ENCODE data around the gene MMP2. TPM values are rescaled to one million over a fixed set of nuclear protein-coding genes. Genes with fewer than 3 reads are reported as not detected.

MMP2 gene
- total and polyA plus RNA-seq, 2 of the 13 experiments (the other 11 are each of a cell fraction or from before 2014, with no cell fraction given) = 0.31 to 1.3 TPM

GRCh38 chr16:55539049-55539448, 60.1 kb downstream of the MMP2 start:
- no peak for FAIRE-seq
- TF ChIP-seq RNF2 (conservative IDR thresholded peaks at IDR 0.05; ENCODE audit: low read depth) (no peak), RBFOX2 (IDR thresholded peaks at IDR 0.05; ENCODE audit: low read depth, low read length) (no peak), AGO2 (optimal IDR thresholded peaks at IDR 0.05; ENCODE audit: low read depth, low read length) (no peak), ZNF33A (CRISPR knock-in tag; IDR thresholded peaks at IDR 0.05; ENCODE audit: borderline replicate concordance) (no peak), ZNF263 (CRISPR knock-in tag; IDR thresholded peaks at IDR 0.05) (no peak), NRL (CRISPR knock-in tag; IDR thresholded peaks at IDR 0.05; ENCODE audit: borderline replicate concordance) (no peak), REL (CRISPR knock-in tag; conservative IDR thresholded peaks at IDR 0.05) (no peak), ZSCAN20 (CRISPR knock-in tag; IDR thresholded peaks at IDR 0.05; ENCODE audit: borderline replicate concordance) (no peak), EED (CRISPR knock-in tag; IDR thresholded peaks at IDR 0.05) (no peak), RARG (CRISPR knock-in tag; IDR thresholded peaks at IDR 0.05; ENCODE audit: low read depth) (no peak), HNRNPL (IDR thresholded peaks at IDR 0.05; ENCODE audit: low read depth, low read length) (no peak), ZNF468 (CRISPR knock-in tag; IDR thresholded peaks at IDR 0.05) (no peak), PITX1 (CRISPR knock-in tag; IDR thresholded peaks at IDR 0.05) (no peak), ARNT (IDR thresholded peaks at IDR 0.05) (no peak), MZF1 (CRISPR knock-in tag; IDR thresholded peaks at IDR 0.05; ENCODE audit: borderline replicate concordance) (no peak)
- TF ChIP-seq, protein P1, sequence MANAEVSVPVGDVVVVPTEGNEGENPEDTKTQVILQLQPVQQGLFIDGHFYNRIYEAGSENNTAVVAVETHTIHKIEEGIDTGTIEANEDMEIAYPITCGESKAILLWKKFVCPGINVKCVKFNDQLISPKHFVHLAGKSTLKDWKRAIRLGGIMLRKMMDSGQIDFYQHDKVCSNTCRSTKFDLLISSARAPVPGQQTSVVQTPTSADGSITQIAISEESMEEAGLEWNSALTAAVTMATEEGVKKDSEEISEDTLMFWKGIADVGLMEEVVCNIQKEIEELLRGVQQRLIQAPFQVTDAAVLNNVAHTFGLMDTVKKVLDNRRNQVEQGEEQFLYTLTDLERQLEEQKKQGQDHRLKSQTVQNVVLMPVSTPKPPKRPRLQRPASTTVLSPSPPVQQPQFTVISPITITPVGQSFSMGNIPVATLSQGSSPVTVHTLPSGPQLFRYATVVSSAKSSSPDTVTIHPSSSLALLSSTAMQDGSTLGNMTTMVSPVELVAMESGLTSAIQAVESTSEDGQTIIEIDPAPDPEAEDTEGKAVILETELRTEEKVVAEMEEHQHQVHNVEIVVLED (CRISPR knock-in tag; IDR thresholded peaks at IDR 0.05; ENCODE audit: borderline replicate concordance) = no peak
- TF ChIP-seq, protein P2, sequence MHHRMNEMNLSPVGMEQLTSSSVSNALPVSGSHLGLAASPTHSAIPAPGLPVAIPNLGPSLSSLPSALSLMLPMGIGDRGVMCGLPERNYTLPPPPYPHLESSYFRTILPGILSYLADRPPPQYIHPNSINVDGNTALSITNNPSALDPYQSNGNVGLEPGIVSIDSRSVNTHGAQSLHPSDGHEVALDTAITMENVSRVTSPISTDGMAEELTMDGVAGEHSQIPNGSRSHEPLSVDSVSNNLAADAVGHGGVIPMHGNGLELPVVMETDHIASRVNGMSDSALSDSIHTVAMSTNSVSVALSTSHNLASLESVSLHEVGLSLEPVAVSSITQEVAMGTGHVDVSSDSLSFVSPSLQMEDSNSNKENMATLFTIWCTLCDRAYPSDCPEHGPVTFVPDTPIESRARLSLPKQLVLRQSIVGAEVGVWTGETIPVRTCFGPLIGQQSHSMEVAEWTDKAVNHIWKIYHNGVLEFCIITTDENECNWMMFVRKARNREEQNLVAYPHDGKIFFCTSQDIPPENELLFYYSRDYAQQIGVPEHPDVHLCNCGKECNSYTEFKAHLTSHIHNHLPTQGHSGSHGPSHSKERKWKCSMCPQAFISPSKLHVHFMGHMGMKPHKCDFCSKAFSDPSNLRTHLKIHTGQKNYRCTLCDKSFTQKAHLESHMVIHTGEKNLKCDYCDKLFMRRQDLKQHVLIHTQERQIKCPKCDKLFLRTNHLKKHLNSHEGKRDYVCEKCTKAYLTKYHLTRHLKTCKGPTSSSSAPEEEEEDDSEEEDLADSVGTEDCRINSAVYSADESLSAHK (CRISPR knock-in tag; IDR thresholded peaks at IDR 0.05; ENCODE audit: borderline replicate concordance) = no peak

More at GRCh38 chr16:55539049-55539448, 60.1 kb downstream of the MMP2 start:
- DNase-seq (ENCODE audit: low spot score) = no peak
- H3K9ac ChIP-seq (ENCODE audit: insufficient read depth, low read depth, low read length) = no peak overlapping the region
- no peaks in the 10 kb centered on the region for H3K79me2 ChIP-seq (ENCODE audit: insufficient read depth, low read length)
- ChIA-PET CTCF (ENCODE audit: low intra/inter-chr PET ratio, low total read pairs) (interaction anchor here (8.1 kb wide), 1 partner anchor 74 kb away, joined by 130 read pairs; no protein-coding TSS in a partner anchor), POLR2A (no interaction called here)
- BruUV-seq (replicated peaks) = no TSS peak
- H2AFZ ChIP-seq (ENCODE audit: low read length) = no peak overlapping the region
- intact Hi-C loops (cut with micrococcal nuclease; ENCODE audit: unreplicated experiment) (no loop called here), in situ Hi-C loops (cut with HindIII; ENCODE audit: extremely low pct_ligation_motif_present, low pct_unique_long_range_greater_than_20kb) (no loop called here)
- no peaks in the 10 kb centered on the region for H3K4me1 ChIP-seq (ENCODE audit: insufficient read depth, low read length)
- no peaks in the 10 kb centered on the region for H3K27me3 ChIP-seq (ENCODE audit: control insufficient read depth in 1 of 2, insufficient read depth in 2 of 2, low read length in 2 of 2)
- WGBS (ENCODE audit: low lambda C conversion rate) = 70% methylated on average over 5 of the region's 5 CpGs
- no peaks in the 10 kb centered on the region for H3K36me3 ChIP-seq (replicated peaks in 1 of 2; ENCODE audit: control insufficient read depth in 1 of 2, insufficient read depth in 2 of 2, low read length in 2 of 2)
- H3K4me2 ChIP-seq (ENCODE audit: low read depth, low read length) = no peak overlapping the region
- H3K4me3 ChIP-seq (replicated peaks in 1 of 3; ENCODE audit: insufficient read depth in 1 of 3, low read depth in 2 of 3, low read length in 3 of 3) = no peak overlapping the region
- H4K20me1 ChIP-seq (ENCODE audit: insufficient read depth, low read length) = no peaks in the 10 kb centered on the region
- ATAC-seq = no peak
- no peak overlapping the region for H3K27ac ChIP-seq (ENCODE audit: extremely low read length, insufficient read depth, low read length)
- no peaks in the 10 kb centered on the region for H3K9me3 ChIP-seq (ENCODE audit: low read length)

All from HepG2 (cell line).